ENCODE data around the gene EZH2. TPM values are rescaled to one million over a fixed set of nuclear protein-coding genes. Genes with fewer than 3 reads are reported as not detected.

EZH2 gene
- total RNA-seq, 1 experiment from 2014 or later, result 35.4 TPM

GRCh38 chr7:148866362-148866761 is 17.7 kb downstream of the EZH2 start:
- DNase-seq (ENCODE audit: low spot score) (no peak), ATAC-seq (no peak)
- Mint-ChIP-seq H3K27ac (no peak overlapping the region), H3K36me3 (peaks cover 17% of the 10 kb centered on the region), H3K4me1 (peaks cover 35% of the 10 kb centered on the region), H3K4me3 (no peak overlapping the region), H3K9me3 (peaks cover 13% of the 10 kb centered on the region), H3K27me3 (ENCODE audit: low read depth) (no peaks in the 10 kb centered on the region)
- POLR2A ChIA-PET, result no interaction called here
- CTCF ChIA-PET, result no interaction called here
- TF ChIP-seq NR1H2 (CRISPR knock-in tag; IDR thresholded peaks at IDR 0.05), result no peak
- no peak for TF ChIP-seq ZNF423 (CRISPR knock-in tag; IDR thresholded peaks at IDR 0.05)
- TF ChIP-seq GTF2I (CRISPR knock-in tag; conservative IDR thresholded peaks at IDR 0.05), result no peak
- no peak for TF ChIP-seq CBFB (CRISPR knock-in tag; IDR thresholded peaks at IDR 0.05; ENCODE audit: low read depth)
- TF ChIP-seq TEAD4 (CRISPR knock-in tag; IDR thresholded peaks at IDR 0.05), result no peak
- TF ChIP-seq ARID4B (CRISPR knock-in tag; IDR thresholded peaks at IDR 0.05; ENCODE audit: borderline replicate concordance), result no peak
- TF ChIP-seq E2F5 (CRISPR knock-in tag; IDR thresholded peaks at IDR 0.05), result no peak
- no peak for TF ChIP-seq ZNF317 (CRISPR knock-in tag; IDR thresholded peaks at IDR 0.05; ENCODE audit: borderline replicate concordance, low read depth)
- no peak for TF ChIP-seq PRRX2 (CRISPR knock-in tag; IDR thresholded peaks at IDR 0.05)
- no peak for TF ChIP-seq JUN (CRISPR knock-in tag; IDR thresholded peaks at IDR 0.05)
- no peak for TF ChIP-seq OVOL2 (CRISPR knock-in tag; IDR thresholded peaks at IDR 0.05; ENCODE audit: borderline replicate concordance)
- TF ChIP-seq ESRRA (CRISPR knock-in tag; IDR thresholded peaks at IDR 0.05; ENCODE audit: borderline replicate concordance), result no peak
- TF ChIP-seq TP53 (CRISPR knock-in tag; IDR thresholded peaks at IDR 0.05), result no peak
- no peak for TF ChIP-seq PRDM15 (CRISPR knock-in tag; IDR thresholded peaks at IDR 0.05)
- TF ChIP-seq ZNF232 (CRISPR knock-in tag; IDR thresholded peaks at IDR 0.05), result no peak
- no peak for TF ChIP-seq ATF2 (CRISPR knock-in tag; IDR thresholded peaks at IDR 0.05; ENCODE audit: borderline replicate concordance, low read depth)
- no peak for TF ChIP-seq SMAD4 (CRISPR knock-in tag; IDR thresholded peaks at IDR 0.05)
- TF ChIP-seq GRHL2 (CRISPR knock-in tag; IDR thresholded peaks at IDR 0.05; ENCODE audit: insufficient replicate concordance, severe bottlenecking), result no peak
- TF ChIP-seq ZBTB43 (CRISPR knock-in tag; IDR thresholded peaks at IDR 0.05), result no peak
